Measurements from ENCODE around the gene ATP11C. TPM values are rescaled to one million over a fixed set of nuclear protein-coding genes. Genes with fewer than 3 reads are reported as not detected.

Gene ATP11C
- total and polyA plus RNA-seq, 9 of the 15 experiments (the other 6 are each of a cell fraction or from before 2014, with no cell fraction given), result 18.2 to 42.2 (median 29.4) TPM

- TF ChIP-seq UBTF (IDR thresholded peaks at IDR 0.05; ENCODE audit: borderline replicate concordance in 1 of 2, low read depth in 2 of 2, low read length in 2 of 2) (no peak), ZBTB8A (IDR thresholded peaks at IDR 0.05; ENCODE audit: partially characterized antibody) (no peak), ZNF561 (CRISPR knock-in tag; conservative IDR thresholded peaks at IDR 0.05) (no peak), ETV1 (tag; conservative IDR thresholded peaks at IDR 0.05; ENCODE audit: low read depth) (no peak), ZNF77 (CRISPR knock-in tag; IDR thresholded peaks at IDR 0.05) (no peak), BDP1 (IDR thresholded peaks at IDR 0.05; ENCODE audit: insufficient read depth, insufficient read length) (no peak)
Measured at GRCh38 chrX:139850968-139851367, 81.9 kb downstream of the ATP11C start (continued).

GRCh38 chrX:139844884-139845283 is 88.0 kb downstream of the ATP11C start:
- Histone ChIP-seq H3K36me3 (ENCODE audit: control insufficient read depth, insufficient read depth, low read length) (no peaks in the 10 kb centered on the region; the same call in 2 of the 3 replicates), H4K20me1 (replicated peaks; ENCODE audit: control insufficient read depth, insufficient read depth, low read length) (no peaks in the 10 kb centered on the region), H3K79me2 (ENCODE audit: control insufficient read depth, insufficient read depth, low read length) (no peaks in the 10 kb centered on the region), H3K4me2 (ENCODE audit: insufficient read depth, low read length) (no peak overlapping the region), H3K9me3 (replicated peaks; ENCODE audit: control insufficient read depth, insufficient read depth, low read depth, low read length) (no peaks in the 10 kb centered on the region), H3K9me1 (ENCODE audit: control insufficient read depth, insufficient read depth, low read length) (no peaks in the 10 kb centered on the region), H3K4me3 (no peak overlapping the region), H2AFZ (ENCODE audit: low read depth, low read length) (no peak overlapping the region), H3K27ac (ENCODE audit: extremely low read depth, low read depth, low read length) (no peak overlapping the region), H3K27me3 (ENCODE audit: control insufficient read depth in 2 of 2, insufficient read depth in 2 of 2, low read length in 2 of 2) (no peaks in the 10 kb centered on the region), H3K9ac (ENCODE audit: insufficient read depth in 1 of 2, low read depth in 2 of 2, low read length in 2 of 2) (no peak overlapping the region), H3K4me1 (replicated peaks in 1 of 2; ENCODE audit: control insufficient read depth in 2 of 2, insufficient read depth in 2 of 2, low read length in 2 of 2) (no peaks in the 10 kb centered on the region; a peak in 1 of 5 replicates)
- no peak for DNase-seq (ENCODE audit: extremely low read depth in 1 of 4, low spot score in 3 of 4)
- CTCF ChIA-PET (ENCODE audit: low intra/inter-chr PET ratio), result no interaction called here
- in situ Hi-C loops (cut with MboI) (no loop called here), intact Hi-C loops (cut with micrococcal nuclease) (no loop called here)
- FAIRE-seq, result no peak
- POLR2A ChIA-PET, result no interaction called here
- TF ChIP-seq LEF1 (IDR thresholded peaks at IDR 0.05) (no peak), SREBF2 (CRISPR knock-in tag; IDR thresholded peaks at IDR 0.05) (no peak), ZBTB11 (CRISPR knock-in tag; IDR thresholded peaks at IDR 0.05) (no peak), WHSC1 (IDR thresholded peaks at IDR 0.05; ENCODE audit: low read length) (no peak), YBX1 (IDR thresholded peaks at IDR 0.05) (no peak), ZBTB5 (IDR thresholded peaks at IDR 0.05) (no peak)
- TF ChIP-seq, protein P1, sequence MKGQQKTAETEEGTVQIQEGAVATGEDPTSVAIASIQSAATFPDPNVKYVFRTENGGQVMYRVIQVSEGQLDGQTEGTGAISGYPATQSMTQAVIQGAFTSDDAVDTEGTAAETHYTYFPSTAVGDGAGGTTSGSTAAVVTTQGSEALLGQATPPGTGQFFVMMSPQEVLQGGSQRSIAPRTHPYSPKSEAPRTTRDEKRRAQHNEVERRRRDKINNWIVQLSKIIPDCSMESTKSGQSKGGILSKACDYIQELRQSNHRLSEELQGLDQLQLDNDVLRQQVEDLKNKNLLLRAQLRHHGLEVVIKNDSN (CRISPR knock-in tag; IDR thresholded peaks at IDR 0.05), result no peak
- 50% methylated on average over 2 of the region's 2 CpGs for WGBS (ENCODE audit: insufficient coverage, low coverage, missing lambda C conversion rate)
- no TSS peak for BruUV-seq (replicated peaks)
- ATAC-seq, result no peak

Measured in K562 (cell line).